OCI-LY7 (cell line): Measurements from ENCODE around the gene CMPK2. TPM values are rescaled to one million over a fixed set of nuclear protein-coding genes. Genes with fewer than 3 reads are reported as not detected.

Experiments used
- BruUV-seq: library from RNA; stranded (reverse); fragments of 400-500 nt; replicated peaks from 2 replicates; lab custom pipeline; 2021; lab: Mats Ljungman, UMichigan
- CTCF ChIA-PET: fragments of 300-600 bp; sonication (Branson Sonifier 250); formaldehyde crosslinking; loops from one replicate; lab custom pipeline; 2022; ENCODE audit warnings: antibody characterized with exemption; ENCODE audit not compliant: unreplicated experiment; lab: Charles Lee
- POLR2A ChIA-PET: fragments of 300-600 bp; sonication (Branson Sonifier 250); formaldehyde crosslinking; loops from one replicate; lab custom pipeline; 2022; ENCODE audit warnings: antibody characterized with exemption; lab: Charles Lee
- DNase-seq: peaks from one replicate; pipeline ENCODE4 v3.0.0-alpha.2; 2015; ENCODE audit warnings: low spot score
- H2AFZ ChIP-seq: fragments of 200-600 bp; sonication (generic), shearing (Covaris generic); 2 replicates; pipeline ENCODE4 v1.6.1; 2014; ENCODE audit warnings: mild to moderate bottlenecking, antibody characterized with exemption, low read length, moderate library complexity
- H3K27ac ChIP-seq: fragments of 200-600 bp; sonication (generic); 2 replicates; pipeline ENCODE4 v1.5.1; 2014; ENCODE audit warnings: mixed run types, low read depth, mild to moderate bottlenecking, moderate library complexity, low read length, inconsistent platforms; ENCODE audit not compliant: poor library complexity, severe bottlenecking
- H3K36me3 ChIP-seq: fragments of 200-600 bp; sonication (generic); 2 replicates; pipeline ENCODE4 v1.6.1; 2014; ENCODE audit warnings: mild to moderate bottlenecking, antibody characterized with exemption, low read length, moderate library complexity, mixed read lengths; ENCODE audit not compliant: insufficient read depth
- H3K4me1 ChIP-seq: fragments of 200-600 bp; sonication (generic); 2 replicates; pipeline ENCODE4 v1.5.1; 2014; ENCODE audit warnings: mild to moderate bottlenecking, low read length; ENCODE audit not compliant: insufficient read depth, poor library complexity, severe bottlenecking
- H3K4me2 ChIP-seq: fragments of 200-600 bp; sonication (generic); 2 replicates; pipeline ENCODE4 v1.6.1; 2014; ENCODE audit warnings: mild to moderate bottlenecking, low read length
- H3K4me3 ChIP-seq: fragments of 200-600 bp; sonication (generic); 2 replicates; pipeline ENCODE4 v1.5.1; 2014; ENCODE audit warnings: mild to moderate bottlenecking, low read depth, low read length; ENCODE audit not compliant: poor library complexity, severe bottlenecking
- H3K79me2 ChIP-seq: fragments of 200-600 bp; sonication (generic); 2 replicates; pipeline ENCODE4 v1.6.1; 2016; ENCODE audit warnings: low read depth, mild to moderate bottlenecking, low read length, moderate library complexity, mixed read lengths; ENCODE audit not compliant: insufficient read depth
- H3K9me2 ChIP-seq: fragments of 200-600 bp; sonication (generic); 2 replicates; pipeline ENCODE4 v1.6.1; 2016; ENCODE audit warnings: mild to moderate bottlenecking, low read length, mixed read lengths; ENCODE audit not compliant: insufficient read depth
- H3K9me3 ChIP-seq: fragments of 200-600 bp; sonication (generic); 2 replicates; pipeline ENCODE4 v1.6.1; 2014; ENCODE audit warnings: mild to moderate bottlenecking, mixed run types, low read length, mixed read lengths
- H4K20me1 ChIP-seq: fragments of 200-600 bp; sonication (generic); 2 replicates; pipeline ENCODE4 v1.6.1; 2014; ENCODE audit warnings: mild to moderate bottlenecking, antibody characterized with exemption, low read length, moderate library complexity, mixed read lengths; ENCODE audit not compliant: insufficient read depth
- EZH2phosphoT487 ChIP-seq: fragments of 200-600 bp; sonication (generic); IDR thresholded peaks from 2 replicates; pipeline ENCODE4 v1.6.1; 2018; ENCODE audit warnings: low read depth, borderline replicate concordance, mild to moderate bottlenecking, mixed run types, antibody characterized with exemption, low read length, moderate library complexity, mixed read lengths
- intact Hi-C: fragments of 100-400 bp; cut with micrococcal nuclease; formaldehyde crosslinking; loops from one replicate; pipeline ENCODE4 v1.10.0; 2022; ENCODE audit not compliant: unreplicated experiment
- total RNA-seq, 2 experiments: library from RNA; depleted of rRNA in 1 of 2; stranded (reverse); fragments of >200 nt in 1 of 2; shearing (Covaris generic) in 1 of 2; gene quantifications; 2 replicates each; pipeline ENCODE4 v1.2.3, GENCODE V29; 2014 to 2022
- TF ChIP-seq, protein P1 (sequence below): fragments of 200-600 bp; sonication (generic); conservative IDR thresholded peaks from 2 replicates; pipeline ENCODE4 v1.5.1; 2014; ENCODE audit warnings: mild to moderate bottlenecking, antibody characterized with exemption, low read length, moderate library complexity, mixed read lengths

The CMPK2 gene
- total RNA-seq, 2 experiments from 2014 or later: 0.99 TPM; not detected in 1

DNA sequence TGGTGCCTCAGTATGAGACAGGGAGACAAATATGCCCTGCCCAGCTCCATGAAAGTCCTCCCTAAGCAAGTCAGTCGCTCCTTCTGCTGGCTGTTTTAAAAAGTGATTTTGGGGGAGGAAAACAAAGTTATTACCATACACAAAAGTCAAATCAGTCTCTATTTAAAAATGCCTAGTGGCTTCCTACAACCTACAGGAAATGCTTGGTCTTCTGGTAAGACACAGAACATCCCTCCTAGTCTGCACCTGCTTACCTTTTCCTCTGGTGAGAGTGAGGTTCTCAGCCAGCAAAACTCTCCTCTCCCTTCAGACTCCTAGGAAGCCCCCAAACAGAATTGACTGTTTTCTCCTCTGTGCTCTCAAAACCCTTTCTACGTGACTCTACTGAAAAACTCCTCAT, 13.5 kb downstream of the CMPK2 start:
- TF ChIP-seq EZH2phosphoT487: no peak
- TF ChIP-seq, protein P1, sequence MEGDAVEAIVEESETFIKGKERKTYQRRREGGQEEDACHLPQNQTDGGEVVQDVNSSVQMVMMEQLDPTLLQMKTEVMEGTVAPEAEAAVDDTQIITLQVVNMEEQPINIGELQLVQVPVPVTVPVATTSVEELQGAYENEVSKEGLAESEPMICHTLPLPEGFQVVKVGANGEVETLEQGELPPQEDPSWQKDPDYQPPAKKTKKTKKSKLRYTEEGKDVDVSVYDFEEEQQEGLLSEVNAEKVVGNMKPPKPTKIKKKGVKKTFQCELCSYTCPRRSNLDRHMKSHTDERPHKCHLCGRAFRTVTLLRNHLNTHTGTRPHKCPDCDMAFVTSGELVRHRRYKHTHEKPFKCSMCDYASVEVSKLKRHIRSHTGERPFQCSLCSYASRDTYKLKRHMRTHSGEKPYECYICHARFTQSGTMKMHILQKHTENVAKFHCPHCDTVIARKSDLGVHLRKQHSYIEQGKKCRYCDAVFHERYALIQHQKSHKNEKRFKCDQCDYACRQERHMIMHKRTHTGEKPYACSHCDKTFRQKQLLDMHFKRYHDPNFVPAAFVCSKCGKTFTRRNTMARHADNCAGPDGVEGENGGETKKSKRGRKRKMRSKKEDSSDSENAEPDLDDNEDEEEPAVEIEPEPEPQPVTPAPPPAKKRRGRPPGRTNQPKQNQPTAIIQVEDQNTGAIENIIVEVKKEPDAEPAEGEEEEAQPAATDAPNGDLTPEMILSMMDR: no peak

DNA sequence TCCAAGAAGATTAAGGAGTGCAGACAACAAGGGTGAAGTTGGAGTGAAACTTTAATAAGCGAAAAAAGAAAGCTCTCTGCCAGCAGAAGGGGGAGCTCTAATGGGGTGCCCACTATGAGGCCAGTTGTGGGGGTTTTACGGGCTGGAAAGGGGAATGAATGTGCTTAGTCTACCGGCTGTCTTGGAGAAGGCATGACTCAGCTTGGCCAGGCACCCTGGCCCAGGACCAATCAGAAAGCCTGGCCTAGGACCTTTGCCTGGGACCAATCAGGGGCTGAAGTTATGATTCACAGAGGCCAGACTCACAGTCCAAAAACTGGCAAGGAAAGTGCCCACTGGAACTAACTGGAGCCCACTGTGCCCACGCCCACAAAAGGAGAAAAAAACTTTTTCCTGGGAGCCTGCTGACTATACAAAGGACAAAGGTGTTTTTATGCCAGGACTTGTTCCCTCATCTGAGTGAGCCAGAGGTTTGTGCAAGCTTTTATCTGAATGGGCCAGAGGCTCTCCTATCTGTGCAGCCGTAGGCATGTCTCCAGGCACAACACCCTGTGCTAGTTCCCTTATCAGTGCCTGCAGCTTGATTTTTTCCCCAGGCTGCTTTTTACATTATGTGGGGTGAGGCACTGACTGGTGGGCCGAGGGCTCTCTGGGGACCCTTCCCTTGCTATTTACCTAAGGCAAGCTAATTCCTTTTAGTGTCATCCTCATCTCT, 18.6 kb downstream of the CMPK2 start:
- H4K20me1 ChIP-seq: no peaks in the 10 kb centered on the region
- H3K27ac ChIP-seq: no peak overlapping the region
- no peaks in the 10 kb centered on the region for H3K4me1 ChIP-seq
- BruUV-seq: no TSS peak
- no peak overlapping the region for H3K4me2 ChIP-seq
- DNase-seq: no peak
- H3K4me3 ChIP-seq: no peak overlapping the region
- no peak for TF ChIP-seq EZH2phosphoT487
- TF ChIP-seq, protein P1: no peak
- no peaks in the 10 kb centered on the region for H3K9me2 ChIP-seq
- no peak overlapping the region for H2AFZ ChIP-seq
- intact Hi-C loops: no loop called here
- H3K79me2 ChIP-seq: no peaks in the 10 kb centered on the region
- ChIA-PET POLR2A (interaction anchor here (1.4 kb wide), 1 partner anchor 24 kb away, joined by 3 read pairs; no protein-coding TSS in a partner anchor), CTCF (no interaction called here)
- no peaks in the 10 kb centered on the region for H3K36me3 ChIP-seq
- H3K9me3 ChIP-seq: peaks cover 29% of the 10 kb centered on the region; the same call in 1 of the 2 replicates

More for the DNA sequence above, 13.5 kb downstream of the CMPK2 start:
- ChIA-PET POLR2A (no interaction called here), CTCF (no interaction called here)
- Histone ChIP-seq H2AFZ (no peak overlapping the region), H3K9me3 (no peaks in the 10 kb centered on the region), H4K20me1 (no peaks in the 10 kb centered on the region), H3K36me3 (no peaks in the 10 kb centered on the region), H3K4me1 (no peaks in the 10 kb centered on the region), H3K4me2 (no peak overlapping the region), H3K79me2 (no peaks in the 10 kb centered on the region), H3K4me3 (no peak overlapping the region), H3K9me2 (no peaks in the 10 kb centered on the region), H3K27ac (no peak overlapping the region)
- BruUV-seq: no TSS peak
- DNase-seq: no peak
- intact Hi-C loops: no loop called here

DNA sequence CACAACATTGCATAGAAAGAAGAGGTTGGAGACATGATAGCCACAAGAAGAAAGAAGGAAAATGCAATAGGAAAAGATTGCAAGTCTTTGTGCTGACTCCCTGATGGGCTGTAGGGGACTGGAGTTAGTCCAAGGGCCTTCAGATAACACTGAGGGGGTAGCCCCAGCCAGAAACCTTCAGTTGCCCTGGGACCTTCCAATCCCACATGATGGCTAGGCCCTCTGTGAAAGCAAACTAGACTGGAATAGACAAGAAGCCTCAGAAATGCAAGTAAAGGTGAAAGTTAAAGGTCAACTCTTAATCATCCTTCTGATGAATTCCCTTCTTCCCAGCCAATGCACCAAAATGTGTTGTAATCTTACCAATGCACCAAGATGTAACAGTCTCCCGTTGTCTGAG, 19.2 kb downstream of the CMPK2 start:
- Histone ChIP-seq H3K9me3 (peaks cover 29% of the 10 kb centered on the region; the same call in 1 of the 2 replicates), H3K27ac (no peak overlapping the region), H3K79me2 (no peaks in the 10 kb centered on the region), H3K4me2 (no peak overlapping the region), H3K36me3 (no peaks in the 10 kb centered on the region), H3K4me3 (no peak overlapping the region), H3K4me1 (no peaks in the 10 kb centered on the region), H3K9me2 (no peaks in the 10 kb centered on the region), H2AFZ (no peak overlapping the region), H4K20me1 (no peaks in the 10 kb centered on the region)
- intact Hi-C loops: no loop called here
- TF ChIP-seq, protein P1: no peak
- no peak for TF ChIP-seq EZH2phosphoT487
- ChIA-PET POLR2A (interaction anchor here (0.9 kb wide), 1 partner anchor 11 kb away, joined by 3 read pairs; no protein-coding TSS in a partner anchor), CTCF (no interaction called here)
- BruUV-seq: no TSS peak
- no peak for DNase-seq
